Urothelium cell line (cell line): ENCODE data around the gene CD7.

ENCODE experiments used
- DNase-seq: peaks from one replicate; pipeline ENCODE4 v3.0.0; 2011; ENCODE audit warnings: low spot score, mixed read lengths
- FAIRE-seq: peaks from 2 replicates; lab custom pipeline; 2011; peaks lifted over from hg19 to GRCh38; lab: Jason Lieb, UNC

CD7 gene

GRCh38 chr17:82282239-82283207 is 34.9 kb downstream of the CD7 start:
- peak; percentile 66 for FAIRE-seq
- peak; percentile 55 for DNase-seq

- peak; percentile 90 for DNase-seq
Measured at GRCh38 chr17:82281502-82282238, 35.7 kb downstream of the CD7 start.

GRCh38 chr17:82281076-82281475 is 36.3 kb downstream of the CD7 start:
- DNase-seq = no peak
- no peak for FAIRE-seq

More at GRCh38 chr17:82281502-82282238, 35.7 kb downstream of the CD7 start:
- peak; percentile 100 for FAIRE-seq

- DNase-seq (no peak), FAIRE-seq (peak; percentile 48)
Measured at GRCh38 chr17:82280537-82280936, 36.9 kb downstream of the CD7 start.

- FAIRE-seq = no peak
- no peak for DNase-seq
Measured at GRCh38 chr17:82278786-82279391, 38.5 kb downstream of the CD7 start.

GRCh38 chr17:82278308-82278707 is 39.1 kb downstream of the CD7 start:
- FAIRE-seq (peak; percentile 98), DNase-seq (no peak)

GRCh38 chr17:82277851-82278250 is 39.6 kb downstream of the CD7 start:
- no peak for FAIRE-seq
- DNase-seq = no peak

- FAIRE-seq = no peak
- no peak for DNase-seq
Measured at GRCh38 chr17:82276938-82277337, 40.5 kb downstream of the CD7 start.

GRCh38 chr17:82275326-82275725 is 42.1 kb downstream of the CD7 start:
- FAIRE-seq (no peak), DNase-seq (no peak)

GRCh38 chr17:82274134-82275020 is 43.0 kb downstream of the CD7 start:
- DNase-seq (no peak), FAIRE-seq (no peak)

- peak; percentile 97 for DNase-seq
- peak; percentile 77 for FAIRE-seq
Measured at GRCh38 chr17:82273327-82274133, 43.9 kb downstream of the CD7 start, which contains the start of gene CSNK1D. CSNK1D (minus strand) TSS chr17:82273700; CDS start chr17:82273381, 319 bp downstream.

- FAIRE-seq = no peak
- DNase-seq = peak; percentile 71
Measured at GRCh38 chr17:82272495-82273326, 44.7 kb downstream of the CD7 start.

GRCh38 chr17:82271401-82271800 is 46.0 kb downstream of the CD7 start:
- FAIRE-seq (no peak), DNase-seq (no peak)

- FAIRE-seq = no peak
Measured at GRCh38 chr17:82270651-82271050, 46.8 kb downstream of the CD7 start.

GRCh38 chr17:82269882-82270500 is 47.4 kb downstream of the CD7 start:
- DNase-seq (no peak), FAIRE-seq (no peak)

More at GRCh38 chr17:82270651-82271050, 46.8 kb downstream of the CD7 start:
- DNase-seq = no peak

- DNase-seq = no peak
- no peak for FAIRE-seq
Measured at GRCh38 chr17:82269138-82269881, 48.1 kb downstream of the CD7 start.
